Erythroblast (primary cell): ENCODE measurements around the gene KHDC1L.

Source experiments
- GATA1 ChIP-seq: IDR thresholded peaks from 2 replicates; pipeline ENCODE4 v1.6.1; 2011; ENCODE audit warnings: low read depth, mild to moderate bottlenecking, control low read depth, low read length, moderate library complexity
- POLR2A ChIP-seq: IDR thresholded peaks from 2 replicates; pipeline ENCODE4 v1.6.1; 2011; ENCODE audit warnings: mild to moderate bottlenecking, low read length

DNA sequence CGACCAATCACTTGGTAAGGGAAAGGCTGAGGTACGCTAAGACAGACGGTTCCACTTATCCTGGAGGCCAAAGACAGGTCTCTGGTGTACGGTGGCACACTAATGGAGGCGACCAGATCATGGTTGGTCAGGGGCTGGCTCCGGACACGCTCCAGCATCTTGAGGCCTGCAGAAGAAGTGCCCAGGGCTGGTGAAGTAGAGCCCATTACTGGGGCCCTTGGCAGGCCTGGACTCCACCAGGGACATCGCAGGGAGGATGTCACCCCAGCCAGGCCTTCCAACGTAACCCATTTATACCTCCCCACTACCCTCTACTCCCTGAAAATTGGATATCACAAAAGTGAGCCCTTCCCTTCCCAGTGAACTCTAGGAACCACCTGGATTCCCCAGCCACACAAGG is 16.2 kb downstream of the KHDC1L start:
- TF ChIP-seq POLR2A (no peak), GATA1 (no peak)
